Right cardiac atrium (tissue), 5 donors: ENCODE results near the gene KLK12. TPM values are rescaled to one million over a fixed set of nuclear protein-coding genes. Genes with fewer than 3 reads are reported as not detected.
A peak's percentile ranks its signal among the peaks of the same experiment; 100 is the strongest.

Source experiments
- ATAC-seq, 2 donors: fragments of 200-7000 bp; cut with Tn5 transposase; one replicate each; pipeline versions ENCODE4 v1.8.0 to v1.9.1; 2020; ENCODE audit warnings: moderate library complexity in 2 of 2, mild to moderate bottlenecking in 1 of 2
- DNase-seq, 3 donors: peaks; one replicate each; pipeline ENCODE4 v3.0.0-alpha.2; 2020
- H3K27ac ChIP-seq: one replicate; pipeline ENCODE4 v1.5.1; 2013; ENCODE audit warnings: mild to moderate bottlenecking, low read length, control low read depth, moderate library complexity
- H3K27me3 ChIP-seq: one replicate; pipeline ENCODE4 v1.6.1; 2013; ENCODE audit not compliant: control insufficient read depth, insufficient read depth
- H3K4me1 ChIP-seq: one replicate; pipeline ENCODE4 v1.6.1; 2013; ENCODE audit warnings: low read length; ENCODE audit not compliant: control insufficient read depth, insufficient read depth
- H3K4me3 ChIP-seq: one replicate; pipeline ENCODE4 v1.5.1; 2013; ENCODE audit warnings: low read length, control low read depth
- H3K9me3 ChIP-seq: one replicate; pipeline ENCODE4 v1.6.1; 2013; ENCODE audit warnings: low read length; ENCODE audit not compliant: control insufficient read depth
- whole genome bisulfite sequencing: extraction: QIAGEN DNeasy Blood & Tissue Kit; methylation state at CpG from one replicate; pipeline ENCODE4 v1.1.7; 2013; 5-methylcytosine and 5-hydroxymethylcytosine counted together
- intact Hi-C, 4 donors: fragments of 100-400 bp; cut with DNase I; formaldehyde crosslinking; loops; one replicate each; pipeline versions ENCODE4 v1.11.0 to v1.14.0; 2022 to 2023
- polyA plus RNA-seq: library from polyadenylated mRNA; stranded (reverse); fragments of 200-250 nt; gene quantifications from one replicate; pipeline ENCODE4 v1.2.3, GENCODE V29; 2013
- total RNA-seq, 4 donors: library from RNA; stranded (reverse); fragmentation: NEBNext Ultra II Directional; extraction: Animal tissue kit (Norgen Biotek cat#: 25700); gene quantifications; one replicate each; pipeline ENCODE4 v1.2.1, GENCODE V29; 2021
- donor health status: healthy with polysubstance abuse.
- donor health status: DM: no; HTN: yes; CAD: no.
- donor health status: DM: no; HTN: no; CAD: no.
- donor health status: DM: no; HTN: yes; CAD: no; lungs with severe emphysema.
- donor health status: DM: yes; HTN: yes; CAD: no.

Gene KLK12
- total and polyA plus RNA-seq, 5 donors: not detected

GRCh38 chr19:51015691-51016267 is 19.0 kb downstream of the KLK12 start:
- DNase-seq (no peak), ATAC-seq (no peak)
- Histone ChIP-seq H3K4me3 (no peak overlapping the region), H3K4me1 (peaks cover 4% of the 10 kb centered on the region), H3K27me3 (no peaks in the 10 kb centered on the region), H3K9me3 (no peaks in the 10 kb centered on the region), H3K27ac (no peak overlapping the region)
- intact Hi-C loops: loop anchor here in 1 of 4 donors (5.0 kb wide), 1 partner anchor 82 kb away; no protein-coding TSS in a partner anchor
- WGBS: 85% methylated on average over 19 of the region's 19 CpGs

- intact Hi-C loops: no loop called here
- no peaks in the 10 kb centered on the region for H3K27me3 ChIP-seq
- DNase-seq (no peak), ATAC-seq (no peak)
- no peak overlapping the region for H3K27ac ChIP-seq
- H3K9me3 ChIP-seq: no peaks in the 10 kb centered on the region
- H3K4me3 ChIP-seq: no peak overlapping the region
- H3K4me1 ChIP-seq: peaks cover 2% of the 10 kb centered on the region
- WGBS: 83% methylated on average over 6 of the region's 6 CpGs
These were observed 20.6 kb downstream of the KLK12 start for GRCh38 chr19:51014242-51014641.

- ATAC-seq: no peak
- no peak overlapping the region for H3K27ac ChIP-seq
- no peak for DNase-seq
- H3K9me3 ChIP-seq: no peaks in the 10 kb centered on the region
- no peak overlapping the region for H3K4me3 ChIP-seq
- 55% methylated on average over 12 of the region's 12 CpGs for WGBS
- H3K4me1 ChIP-seq: no peaks in the 10 kb centered on the region
- H3K27me3 ChIP-seq: no peaks in the 10 kb centered on the region
- intact Hi-C loops: no loop called here
These were observed 22.1 kb downstream of the KLK12 start for GRCh38 chr19:51012661-51013190.

- ATAC-seq (no peak), DNase-seq (no peak)
- no peak overlapping the region for H3K27ac ChIP-seq
- no peaks in the 10 kb centered on the region for H3K27me3 ChIP-seq
- no peaks in the 10 kb centered on the region for H3K9me3 ChIP-seq
- no peak overlapping the region for H3K4me3 ChIP-seq
- no peaks in the 10 kb centered on the region for H3K4me1 ChIP-seq
- WGBS: 65% methylated on average over 4 of the region's 4 CpGs
- intact Hi-C loops: no loop called here
These were observed 24.6 kb downstream of the KLK12 start for GRCh38 chr19:51010066-51010795.

- ATAC-seq (no peak), DNase-seq (no peak)
- whole genome bisulfite sequencing: 70% methylated on average over 19 of the region's 19 CpGs
- no peaks in the 10 kb centered on the region for H3K9me3 ChIP-seq
- H3K27me3 ChIP-seq: no peaks in the 10 kb centered on the region
- no peak overlapping the region for H3K27ac ChIP-seq
- no peak overlapping the region for H3K4me3 ChIP-seq
- H3K4me1 ChIP-seq: no peaks in the 10 kb centered on the region
- intact Hi-C loops: no loop called here
These were observed 25.5 kb downstream of the KLK12 start for GRCh38 chr19:51009061-51009891.

- ATAC-seq (no peak), DNase-seq (no peak)
- Histone ChIP-seq H3K27ac (no peak overlapping the region), H3K4me1 (no peaks in the 10 kb centered on the region), H3K9me3 (no peaks in the 10 kb centered on the region), H3K27me3 (no peaks in the 10 kb centered on the region), H3K4me3 (no peak overlapping the region)
- 68% methylated on average over 3 of the region's 3 CpGs for WGBS
- intact Hi-C loops: no loop called here
These were observed 27.3 kb downstream of the KLK12 start for GRCh38 chr19:51007488-51007887.

- WGBS: 45% methylated on average over 8 of the region's 8 CpGs
- no peak for ATAC-seq
- Histone ChIP-seq H3K27me3 (no peaks in the 10 kb centered on the region), H3K9me3 (no peaks in the 10 kb centered on the region), H3K4me1 (no peaks in the 10 kb centered on the region), H3K4me3 (no peak overlapping the region), H3K27ac (no peak overlapping the region)
- DNase-seq: no peak
- intact Hi-C loops: no loop called here
These were observed 28.4 kb downstream of the KLK12 start for GRCh38 chr19:51006406-51006805.

- 90% methylated on average over 1 of the region's 1 CpG for WGBS
- H3K27me3 ChIP-seq: no peaks in the 10 kb centered on the region
- DNase-seq (no peak), ATAC-seq (no peak)
- no peaks in the 10 kb centered on the region for H3K9me3 ChIP-seq
- H3K4me3 ChIP-seq: no peak overlapping the region
- intact Hi-C loops: no loop called here
- H3K27ac ChIP-seq: no peak overlapping the region
- H3K4me1 ChIP-seq: no peaks in the 10 kb centered on the region
These were observed 29.6 kb downstream of the KLK12 start for GRCh38 chr19:51005248-51005647.

GRCh38 chr19:51003316-51003715 is 31.5 kb downstream of the KLK12 start:
- intact Hi-C loops: no loop called here
- no peaks in the 10 kb centered on the region for H3K4me1 ChIP-seq
- H3K27me3 ChIP-seq: no peaks in the 10 kb centered on the region
- ATAC-seq: no peak
- no peak for DNase-seq
- H3K9me3 ChIP-seq: no peaks in the 10 kb centered on the region
- WGBS: 77% methylated on average over 7 of the region's 7 CpGs
- H3K27ac ChIP-seq: no peak overlapping the region
- no peak overlapping the region for H3K4me3 ChIP-seq

- Histone ChIP-seq H3K27ac (no peak overlapping the region), H3K4me1 (no peaks in the 10 kb centered on the region), H3K9me3 (no peaks in the 10 kb centered on the region), H3K4me3 (no peak overlapping the region), H3K27me3 (no peaks in the 10 kb centered on the region)
- whole genome bisulfite sequencing: 67% methylated on average over 42 of the region's 42 CpGs
- intact Hi-C loops: no loop called here
- ATAC-seq: peak in 1 of 2 donors; percentile 58
- DNase-seq: peak; percentile 28 to 61 (median 59)
These were observed 32.1 kb downstream of the KLK12 start for GRCh38 chr19:51002542-51003311.
